ENCODE measurements around the gene GBA2. TPM values are rescaled to one million over a fixed set of nuclear protein-coding genes. Genes with fewer than 3 reads are reported as not detected.

GBA2 gene
- total and polyA plus RNA-seq, 4 donors = 42.4 to 78.7 (median 46.2) TPM

DNA sequence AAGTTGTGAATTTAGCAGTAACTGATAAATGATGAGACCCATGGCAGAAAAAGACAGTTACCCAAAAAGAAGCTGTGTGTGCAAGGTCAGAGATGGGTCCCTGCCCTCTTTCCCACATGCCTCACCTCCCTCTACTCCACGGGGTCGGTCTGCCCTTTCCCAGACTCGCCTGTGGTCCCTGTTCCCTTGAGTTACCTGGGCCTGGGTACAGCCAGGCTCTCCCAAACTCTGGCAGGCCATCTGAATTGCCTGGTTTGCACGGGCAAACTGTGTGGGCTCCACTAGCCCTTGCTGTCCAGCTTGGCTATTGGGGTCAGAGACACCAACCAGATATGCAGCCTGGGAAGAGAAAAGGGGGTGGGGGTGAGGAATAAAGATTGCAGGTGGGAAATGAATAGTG is 40.9 kb downstream of the GBA2 start:
- 95 to 96% methylated on average over 4 of the region's 4 CpGs for WGBS, 2 donors
- DNase-seq = no peak

DNA sequence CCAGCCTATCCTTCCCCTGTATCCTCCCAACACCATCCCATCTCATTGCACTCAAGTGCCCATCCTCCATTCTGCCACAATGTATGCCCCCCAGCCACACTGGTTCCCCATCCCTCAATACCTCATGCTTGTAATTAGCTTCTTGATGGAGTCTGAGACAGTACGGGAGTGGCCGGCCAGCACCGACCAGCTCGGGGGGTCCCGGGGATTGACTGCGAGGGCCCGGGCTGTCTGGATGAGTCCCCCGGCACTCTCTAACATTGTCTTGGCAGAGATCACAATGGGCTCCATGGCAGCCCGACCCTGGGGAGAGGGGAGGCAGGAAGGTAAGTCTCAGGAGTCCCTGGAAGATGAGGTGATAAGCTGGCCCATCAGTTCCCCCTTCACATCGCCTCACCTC is 42.1 kb downstream of the GBA2 start:
- H3K36me3 ChIP-seq (ENCODE audit: control insufficient read depth in 4 of 4, insufficient read depth in 4 of 4, low read length in 4 of 4) = peaks cover 32 to 76% (median 70%) of the 10 kb centered on the region in 4 donors
- no peaks in the 10 kb centered on the region for H3K9me3 ChIP-seq (ENCODE audit: control insufficient read depth in 4 of 4, insufficient read depth in 3 of 4, low read length in 3 of 4)
- H3K27me3 ChIP-seq (ENCODE audit: control insufficient read depth in 3 of 3, insufficient read depth in 3 of 3, low read length in 2 of 3) = no peaks in the 10 kb centered on the region
- WGBS, 2 donors = 88 to 96% methylated on average over 10 of the region's 10 CpGs
- DNase-seq (no peak), ATAC-seq (ENCODE audit: insufficient read depth, low FRiP score) (no peak)
- H3K9ac ChIP-seq (ENCODE audit: insufficient read depth in 1 of 2, low read length in 2 of 2) = no peak overlapping the region
- TF ChIP-seq, protein P1, sequence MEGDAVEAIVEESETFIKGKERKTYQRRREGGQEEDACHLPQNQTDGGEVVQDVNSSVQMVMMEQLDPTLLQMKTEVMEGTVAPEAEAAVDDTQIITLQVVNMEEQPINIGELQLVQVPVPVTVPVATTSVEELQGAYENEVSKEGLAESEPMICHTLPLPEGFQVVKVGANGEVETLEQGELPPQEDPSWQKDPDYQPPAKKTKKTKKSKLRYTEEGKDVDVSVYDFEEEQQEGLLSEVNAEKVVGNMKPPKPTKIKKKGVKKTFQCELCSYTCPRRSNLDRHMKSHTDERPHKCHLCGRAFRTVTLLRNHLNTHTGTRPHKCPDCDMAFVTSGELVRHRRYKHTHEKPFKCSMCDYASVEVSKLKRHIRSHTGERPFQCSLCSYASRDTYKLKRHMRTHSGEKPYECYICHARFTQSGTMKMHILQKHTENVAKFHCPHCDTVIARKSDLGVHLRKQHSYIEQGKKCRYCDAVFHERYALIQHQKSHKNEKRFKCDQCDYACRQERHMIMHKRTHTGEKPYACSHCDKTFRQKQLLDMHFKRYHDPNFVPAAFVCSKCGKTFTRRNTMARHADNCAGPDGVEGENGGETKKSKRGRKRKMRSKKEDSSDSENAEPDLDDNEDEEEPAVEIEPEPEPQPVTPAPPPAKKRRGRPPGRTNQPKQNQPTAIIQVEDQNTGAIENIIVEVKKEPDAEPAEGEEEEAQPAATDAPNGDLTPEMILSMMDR (IDR thresholded peaks at IDR 0.05; ENCODE audit: control extremely low read depth, extremely low read depth) = no peak
- no peak overlapping the region for H3K4me3 ChIP-seq
- no peak overlapping the region for H3K27ac ChIP-seq (ENCODE audit: low read depth in 1 of 2, low read length in 1 of 2)
- no peaks in the 10 kb centered on the region for H3K4me1 ChIP-seq (ENCODE audit: control insufficient read depth in 5 of 5, insufficient read depth in 5 of 5, low read length in 5 of 5)

More for the DNA sequence above, 40.9 kb downstream of the GBA2 start:
- Histone ChIP-seq H3K4me1 (ENCODE audit: control insufficient read depth in 5 of 5, insufficient read depth in 5 of 5, low read length in 5 of 5) (no peaks in the 10 kb centered on the region), H3K27me3 (ENCODE audit: control insufficient read depth in 3 of 3, insufficient read depth in 3 of 3, low read length in 2 of 3) (no peaks in the 10 kb centered on the region), H3K36me3 (ENCODE audit: control insufficient read depth in 4 of 4, insufficient read depth in 4 of 4, low read length in 4 of 4) (peaks cover 35 to 77% (median 69%) of the 10 kb centered on the region in 4 donors), H3K27ac (ENCODE audit: low read depth in 1 of 2, low read length in 1 of 2) (no peak overlapping the region), H3K4me3 (no peak overlapping the region), H3K9ac (ENCODE audit: insufficient read depth in 1 of 2, low read length in 2 of 2) (no peak overlapping the region), H3K9me3 (ENCODE audit: control insufficient read depth in 4 of 4, insufficient read depth in 3 of 4, low read length in 3 of 4) (no peaks in the 10 kb centered on the region)
- ATAC-seq (ENCODE audit: insufficient read depth, low FRiP score) = no peak
- TF ChIP-seq, protein P1 (IDR thresholded peaks at IDR 0.05; ENCODE audit: control extremely low read depth, extremely low read depth) = no peak

DNA sequence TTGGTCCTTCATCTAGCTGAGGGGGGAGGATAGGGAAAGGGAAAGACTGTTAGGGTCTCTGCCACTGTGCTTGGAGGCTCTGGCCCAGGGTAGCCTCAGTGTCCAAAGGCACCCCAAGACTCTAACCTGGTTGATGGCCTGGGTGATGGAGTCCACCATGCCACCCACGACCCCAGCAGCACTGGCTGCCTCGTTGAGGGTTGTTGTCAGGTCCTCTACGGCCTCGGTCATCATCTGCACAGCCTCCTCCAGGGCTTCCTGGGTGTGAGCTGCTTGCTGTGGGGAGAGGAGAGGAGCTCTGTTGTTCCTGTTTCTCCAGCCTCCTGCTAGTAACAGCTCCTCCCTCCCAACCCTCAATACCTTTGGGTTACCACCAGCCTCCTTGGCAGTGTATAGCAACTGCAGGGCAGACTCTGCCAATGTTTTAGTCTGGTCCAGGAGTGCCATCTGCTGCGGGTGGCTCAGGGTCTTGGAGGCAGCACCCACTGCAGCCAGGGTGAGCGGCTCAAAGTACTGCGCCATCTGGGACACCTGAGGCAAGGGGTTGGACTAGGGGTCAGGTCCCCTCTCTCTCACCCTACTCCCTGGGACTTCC is 43.1 kb downstream of the GBA2 start:
- Histone ChIP-seq H3K9ac (ENCODE audit: insufficient read depth in 1 of 2, low read length in 2 of 2) (no peak overlapping the region), H3K27ac (ENCODE audit: low read depth in 1 of 2, low read length in 1 of 2) (no peak overlapping the region), H3K4me1 (ENCODE audit: control insufficient read depth in 5 of 5, insufficient read depth in 5 of 5, low read length in 5 of 5) (no peaks in the 10 kb centered on the region), H3K27me3 (ENCODE audit: control insufficient read depth in 3 of 3, insufficient read depth in 3 of 3, low read length in 2 of 3) (no peaks in the 10 kb centered on the region), H3K4me3 (no peak overlapping the region), H3K9me3 (ENCODE audit: control insufficient read depth in 4 of 4, insufficient read depth in 3 of 4, low read length in 3 of 4) (no peaks in the 10 kb centered on the region), H3K36me3 (ENCODE audit: control insufficient read depth in 4 of 4, insufficient read depth in 4 of 4, low read length in 4 of 4) (peaks cover 33 to 74% (median 71%) of the 10 kb centered on the region in 4 donors)
- 94 to 100% methylated on average over 7 of the region's 7 CpGs for WGBS, 2 donors
- DNase-seq (no peak), ATAC-seq (ENCODE audit: insufficient read depth, low FRiP score) (no peak)
- TF ChIP-seq, protein P1 (IDR thresholded peaks at IDR 0.05; ENCODE audit: control extremely low read depth, extremely low read depth) = no peak

DNA sequence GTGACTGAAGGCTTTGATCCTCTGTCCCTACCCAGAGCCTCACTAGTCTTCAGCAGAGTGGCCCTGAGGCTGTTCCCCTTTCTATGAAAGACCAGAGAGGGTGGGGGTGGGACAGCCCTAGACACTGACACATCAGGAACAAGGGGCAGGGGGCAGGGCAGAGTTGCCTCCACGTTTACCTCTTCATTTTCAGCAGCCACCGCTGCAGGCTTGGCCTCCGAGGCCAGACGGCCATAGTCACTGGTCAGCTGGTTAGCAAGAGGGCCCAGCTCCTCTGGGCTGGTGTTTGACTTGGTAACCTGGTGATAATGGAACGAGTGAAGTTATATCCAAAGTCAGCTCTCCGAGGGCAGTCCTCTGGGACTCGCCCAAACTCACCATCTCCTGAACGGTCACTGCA is 43.7 kb downstream of the GBA2 start:
- Histone ChIP-seq H3K36me3 (ENCODE audit: control insufficient read depth in 4 of 4, insufficient read depth in 4 of 4, low read length in 4 of 4) (peaks cover 36 to 75% (median 71%) of the 10 kb centered on the region in 4 donors), H3K27ac (ENCODE audit: low read depth in 1 of 2, low read length in 1 of 2) (no peak overlapping the region)
- no peak for DNase-seq

More for the DNA sequence above, 43.7 kb downstream of the GBA2 start:
- no peak for ATAC-seq (ENCODE audit: insufficient read depth, low FRiP score)
- Histone ChIP-seq H3K4me3 (no peak overlapping the region), H3K9me3 (ENCODE audit: control insufficient read depth in 4 of 4, insufficient read depth in 3 of 4, low read length in 3 of 4) (no peaks in the 10 kb centered on the region), H3K9ac (ENCODE audit: insufficient read depth in 1 of 2, low read length in 2 of 2) (no peak overlapping the region), H3K4me1 (ENCODE audit: control insufficient read depth in 5 of 5, insufficient read depth in 5 of 5, low read length in 5 of 5) (no peaks in the 10 kb centered on the region), H3K27me3 (ENCODE audit: control insufficient read depth in 3 of 3, insufficient read depth in 3 of 3, low read length in 2 of 3) (no peaks in the 10 kb centered on the region)
- WGBS, 2 donors = 78 to 95% methylated on average over 8 of the region's 8 CpGs
- TF ChIP-seq, protein P1 (IDR thresholded peaks at IDR 0.05; ENCODE audit: control extremely low read depth, extremely low read depth) = no peak

Data from lung (tissue), 12 donors.